GM12874 (cell line): ENCODE results near the gene SLIT1.

Experiments
- TF ChIP-seq, protein P1 (sequence below): IDR thresholded peaks from 2 replicates; pipeline ENCODE4 v1.5.1; 2011; ENCODE audit warnings: low read depth, mild to moderate bottlenecking, control low read depth, low read length, moderate library complexity; ENCODE audit not compliant: insufficient read depth

SLIT1 gene

DNA sequence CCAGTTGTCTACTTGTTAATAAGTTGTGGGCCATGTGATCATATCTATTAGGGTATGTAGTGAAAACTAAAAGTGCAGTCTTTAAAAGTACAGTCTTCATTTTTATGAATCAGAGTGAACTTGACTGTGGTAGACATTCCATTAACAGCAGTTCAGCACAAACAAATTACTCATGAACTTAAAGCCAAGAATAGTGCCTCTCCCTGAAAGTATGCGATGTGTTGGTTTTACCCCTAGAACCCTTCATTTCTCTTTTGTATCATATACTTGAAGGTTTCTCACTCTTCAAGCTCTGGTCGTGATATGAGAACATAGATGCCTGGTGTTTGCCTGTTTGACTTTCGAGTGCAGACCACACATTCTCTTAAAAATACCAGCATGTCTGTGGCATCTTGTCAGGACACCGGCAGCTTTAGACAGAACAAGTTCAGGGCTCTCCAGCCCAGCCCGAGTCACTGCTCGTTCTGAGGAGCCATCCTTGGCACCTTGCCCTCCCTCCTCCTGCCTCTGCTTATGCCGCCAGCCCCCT lies 194.4 kb downstream of the SLIT1 start:
- TF ChIP-seq, protein P1, sequence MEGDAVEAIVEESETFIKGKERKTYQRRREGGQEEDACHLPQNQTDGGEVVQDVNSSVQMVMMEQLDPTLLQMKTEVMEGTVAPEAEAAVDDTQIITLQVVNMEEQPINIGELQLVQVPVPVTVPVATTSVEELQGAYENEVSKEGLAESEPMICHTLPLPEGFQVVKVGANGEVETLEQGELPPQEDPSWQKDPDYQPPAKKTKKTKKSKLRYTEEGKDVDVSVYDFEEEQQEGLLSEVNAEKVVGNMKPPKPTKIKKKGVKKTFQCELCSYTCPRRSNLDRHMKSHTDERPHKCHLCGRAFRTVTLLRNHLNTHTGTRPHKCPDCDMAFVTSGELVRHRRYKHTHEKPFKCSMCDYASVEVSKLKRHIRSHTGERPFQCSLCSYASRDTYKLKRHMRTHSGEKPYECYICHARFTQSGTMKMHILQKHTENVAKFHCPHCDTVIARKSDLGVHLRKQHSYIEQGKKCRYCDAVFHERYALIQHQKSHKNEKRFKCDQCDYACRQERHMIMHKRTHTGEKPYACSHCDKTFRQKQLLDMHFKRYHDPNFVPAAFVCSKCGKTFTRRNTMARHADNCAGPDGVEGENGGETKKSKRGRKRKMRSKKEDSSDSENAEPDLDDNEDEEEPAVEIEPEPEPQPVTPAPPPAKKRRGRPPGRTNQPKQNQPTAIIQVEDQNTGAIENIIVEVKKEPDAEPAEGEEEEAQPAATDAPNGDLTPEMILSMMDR, result no peak

GRCh38 chr10:96988426-96988825 lies 197.3 kb downstream of the SLIT1 start:
- TF ChIP-seq, protein P1, result no peak

- TF ChIP-seq, protein P1, result no peak
Measured at GRCh38 chr10:96987842-96988175, 197.9 kb downstream of the SLIT1 start.

DNA sequence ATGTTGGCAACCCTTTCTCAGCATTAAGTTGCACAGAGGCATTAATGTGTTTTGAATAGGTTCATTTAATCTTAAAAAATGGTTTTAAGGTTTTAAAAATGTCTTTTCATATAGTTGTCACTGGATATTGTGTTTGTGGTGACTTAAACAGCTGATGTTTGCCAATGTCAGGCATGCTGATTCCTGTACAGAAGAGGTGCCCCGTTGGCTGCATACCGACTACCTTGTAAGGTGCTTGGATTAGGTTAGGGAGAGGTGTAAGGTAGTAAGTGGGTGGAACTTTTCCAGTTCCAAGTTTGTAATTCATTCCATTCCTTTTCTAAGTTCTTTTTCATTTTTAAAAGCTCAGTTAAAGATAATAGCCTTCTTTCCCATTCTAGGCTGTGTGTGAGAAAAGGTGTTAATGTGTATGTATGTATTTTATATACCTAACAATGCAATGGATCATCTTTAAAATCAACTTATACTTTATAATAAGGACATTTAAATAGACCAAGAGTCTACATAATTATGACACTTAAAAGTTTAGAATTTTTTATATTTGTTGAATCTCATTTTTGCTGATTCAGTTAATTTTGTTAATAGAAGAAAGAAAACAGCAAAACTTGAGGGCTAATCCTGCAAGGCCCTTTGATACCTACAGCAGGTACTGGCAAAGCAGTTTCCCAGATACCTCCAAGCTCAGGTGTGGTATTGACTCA lies 198.5 kb downstream of the SLIT1 start:
- TF ChIP-seq, protein P1, result no peak

GRCh38 chr10:96986200-96986856 lies 199.4 kb downstream of the SLIT1 start:
- TF ChIP-seq, protein P1, result no peak

DNA sequence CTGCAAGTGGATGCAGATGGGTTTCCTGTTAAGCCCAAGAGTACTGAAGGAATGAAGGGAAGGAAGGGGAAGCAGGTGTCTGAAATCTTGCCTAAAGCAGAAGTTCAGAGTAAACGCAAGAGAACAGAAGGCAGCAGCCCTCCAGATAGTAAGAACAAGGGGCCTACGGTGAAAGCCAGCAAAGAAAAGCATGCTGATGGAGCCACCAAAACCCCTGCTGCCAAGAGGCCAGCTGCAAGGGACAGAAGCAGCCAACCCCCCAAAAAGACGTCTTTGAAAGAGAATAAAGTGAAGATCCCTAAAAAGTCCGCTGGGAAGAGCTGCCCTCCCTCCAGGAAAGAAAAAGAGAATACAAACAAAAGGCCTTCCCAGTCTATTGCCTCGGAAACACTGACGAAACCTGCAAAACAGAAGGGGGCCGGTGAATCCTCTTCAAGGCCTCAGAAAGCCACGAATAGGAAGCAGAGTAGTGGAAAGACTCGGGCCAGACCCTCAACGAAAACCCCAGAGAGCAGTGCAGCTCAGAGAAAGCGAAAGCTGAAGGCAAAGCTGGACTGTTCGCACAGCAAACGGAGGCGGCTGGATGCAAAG lies 201.1 kb downstream of the SLIT1 start:
- TF ChIP-seq, protein P1, result no peak

- TF ChIP-seq, protein P1, result no peak
Measured at GRCh38 chr10:96982149-96982930, 203.4 kb downstream of the SLIT1 start.
